Mesothelial cell of epicardium (in vitro differentiated cells): ENCODE measurements around the gene GRIK1. TPM values are rescaled to one million over a fixed set of nuclear protein-coding genes. Genes with fewer than 3 reads are reported as not detected.

ENCODE experiments used
- DNase-seq, 2 experiments: peaks; one replicate each; pipeline ENCODE4 v3.0.0; 2021; ENCODE audit warnings: low spot score in 2 of 2; ENCODE audit not compliant: unreplicated experiment in 2 of 2
- H3K27ac Mint-ChIP-seq: 2 replicates; pipeline ENCODE4 v1.8.0; 2021; ENCODE audit warnings: mixed read lengths
- H3K27me3 Mint-ChIP-seq: 2 replicates; pipeline ENCODE4 v1.8.0; 2021; ENCODE audit warnings: low read depth, mixed read lengths
- H3K36me3 Mint-ChIP-seq: 2 replicates; pipeline ENCODE4 v1.8.0; 2021; ENCODE audit warnings: mixed read lengths
- H3K4me1 Mint-ChIP-seq: 2 replicates; pipeline ENCODE4 v1.8.0; 2021; ENCODE audit warnings: mixed read lengths
- H3K4me3 Mint-ChIP-seq: 2 replicates; pipeline ENCODE4 v1.8.0; 2021; ENCODE audit warnings: mild to moderate bottlenecking, moderate library complexity, mixed read lengths
- H3K9me3 Mint-ChIP-seq: 2 replicates; pipeline ENCODE4 v1.8.0; 2021; ENCODE audit warnings: mixed read lengths
- CTCF ChIP-seq: fragments of 200-600 bp; sonication (generic); IDR thresholded peaks from one replicate; pipeline ENCODE4 v1.5.0; 2021; ENCODE audit warnings: antibody characterized with exemption; ENCODE audit not compliant: unreplicated experiment
- total RNA-seq: library from RNA; stranded (reverse); gene quantifications from 3 replicates; pipeline ENCODE4 v1.2.1, GENCODE V29; 2021

Gene GRIK1
- total RNA-seq, 1 donor from 2014 or later = 5.9 TPM

- Mint-ChIP-seq H3K27me3 (no peaks in the 10 kb centered on the region), H3K4me1 (peaks cover 11% of the 10 kb centered on the region), H3K27ac (no peak overlapping the region), H3K36me3 (no peaks in the 10 kb centered on the region), H3K9me3 (no peaks in the 10 kb centered on the region), H3K4me3 (no peak overlapping the region)
- no peak for DNase-seq
- TF ChIP-seq CTCF = no peak
Measured at GRCh38 chr21:29669416-29669815, 270.4 kb downstream of the GRIK1 start.

DNA sequence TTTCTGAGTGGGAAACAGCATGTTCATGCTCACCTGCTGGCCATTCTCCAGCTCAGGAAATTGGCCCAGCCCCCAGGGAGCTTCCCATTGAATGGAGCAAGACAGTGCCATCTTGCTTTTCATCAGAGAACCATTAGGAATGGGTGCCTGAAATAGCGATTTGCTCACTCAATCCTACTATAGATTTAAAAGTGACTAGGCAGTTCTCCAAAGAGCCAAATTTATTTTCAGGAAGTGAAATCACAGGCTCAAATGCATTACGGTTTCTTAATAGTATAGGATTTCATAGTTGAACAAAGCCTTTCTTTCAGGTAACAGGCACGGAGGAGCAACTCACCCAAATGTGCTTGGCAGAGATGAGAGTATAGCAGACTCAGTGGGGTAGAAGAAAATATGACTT, 272.1 kb downstream of the GRIK1 start:
- no peak for DNase-seq
- Mint-ChIP-seq H3K36me3 (no peaks in the 10 kb centered on the region), H3K4me1 (peaks cover 9% of the 10 kb centered on the region), H3K4me3 (no peak overlapping the region), H3K27me3 (no peaks in the 10 kb centered on the region), H3K27ac (no peak overlapping the region), H3K9me3 (no peaks in the 10 kb centered on the region)
- TF ChIP-seq CTCF = no peak

- peaks cover 13% of the 10 kb centered on the region for H3K9me3 Mint-ChIP-seq
- H3K36me3 Mint-ChIP-seq = peaks cover 4% of the 10 kb centered on the region
- no peak overlapping the region for H3K4me3 Mint-ChIP-seq
- TF ChIP-seq CTCF = no peak
- peaks cover 6% of the 10 kb centered on the region for H3K4me1 Mint-ChIP-seq
- H3K27me3 Mint-ChIP-seq = no peaks in the 10 kb centered on the region
- no peak for DNase-seq
- H3K27ac Mint-ChIP-seq = no peak overlapping the region
Measured at GRCh38 chr21:29664615-29665014, 275.2 kb downstream of the GRIK1 start.

- H3K36me3 Mint-ChIP-seq = peaks cover 7% of the 10 kb centered on the region
- no peak overlapping the region for H3K4me3 Mint-ChIP-seq
- no peak for TF ChIP-seq CTCF
- H3K27ac Mint-ChIP-seq = no peak overlapping the region
- H3K9me3 Mint-ChIP-seq = peaks cover 16% of the 10 kb centered on the region
- H3K4me1 Mint-ChIP-seq = peaks cover 19% of the 10 kb centered on the region
- no peaks in the 10 kb centered on the region for H3K27me3 Mint-ChIP-seq
- DNase-seq = no peak
Measured at GRCh38 chr21:29661672-29662442, 277.9 kb downstream of the GRIK1 start.

GRCh38 chr21:29660047-29660720, 279.6 kb downstream of the GRIK1 start:
- TF ChIP-seq CTCF = no peak
- Mint-ChIP-seq H3K27ac (no peak overlapping the region), H3K9me3 (peaks cover 21% of the 10 kb centered on the region), H3K4me1 (peaks cover 24% of the 10 kb centered on the region), H3K4me3 (no peak overlapping the region), H3K36me3 (peaks cover 12% of the 10 kb centered on the region), H3K27me3 (no peaks in the 10 kb centered on the region)
- no peak for DNase-seq
